NCI-H2081 (cell line): ENCODE results near the gene PYDC1.
"Not testable (repeated sequence)": the region's sequence is repeated elsewhere in the genome, so short reads cannot be mapped to it uniquely, and the experiment has no call there.

Experiments
- DNase-seq, 2 experiments: peaks; one replicate each; lab custom pipeline; 2025; lab: John Stamatoyannopoulos, UW

PYDC1 gene

GRCh38 chr16:31221357-31222160 lies 4.6 kb upstream of the PYDC1 start:
- DNase-seq = no peak

GRCh38 chr16:31219154-31219741 lies 2.3 kb upstream of the PYDC1 start:
- no peak for DNase-seq

GRCh38 chr16:31217136-31217530 lies 198 bp upstream of the PYDC1 start:
- no peak for DNase-seq

- DNase-seq = no peak
These were observed 1.4 kb downstream of the PYDC1 start for GRCh38 chr16:31215287-31216162.

- DNase-seq = no peak
These were observed 2.1 kb downstream of the PYDC1 start for GRCh38 chr16:31214708-31215286.

GRCh38 chr16:31213877-31214707 lies 2.8 kb downstream of the PYDC1 start, which contains the start of gene TRIM72:
Gene TRIM72, plus strand, starts transcription at chr16:31214119. Its CDS starts 620 bp downstream, at chr16:31214739.
- no peak for DNase-seq

- no peak for DNase-seq
These were observed 3.6 kb downstream of the PYDC1 start for GRCh38 chr16:31213342-31213741.

- no peak for DNase-seq
These were observed 10.2 kb downstream of the PYDC1 start for GRCh38 chr16:31206776-31207175.

- no peak for DNase-seq
These were observed 11.9 kb downstream of the PYDC1 start for GRCh38 chr16:31204871-31205666.

- no peak for DNase-seq
These were observed 14.2 kb downstream of the PYDC1 start, which contains the start of gene PYCARD for GRCh38 chr16:31202414-31203375. Gene PYCARD, minus strand, starts transcription at chr16:31202760. Its CDS starts 70 bp downstream, at chr16:31202690.

GRCh38 chr16:31201582-31202413 lies 15.1 kb downstream of the PYDC1 start:
- no peak for DNase-seq

- DNase-seq = no peak
These were observed 15.9 kb downstream of the PYDC1 start for GRCh38 chr16:31200821-31201568.

- DNase-seq = not testable (repeated sequence)
These were observed 16.8 kb downstream of the PYDC1 start for GRCh38 chr16:31200111-31200510.

- no peak for DNase-seq
These were observed 17.4 kb downstream of the PYDC1 start for GRCh38 chr16:31199430-31200041.

- no peak for DNase-seq
These were observed 18.6 kb downstream of the PYDC1 start for GRCh38 chr16:31198207-31198882.

- DNase-seq = no peak
These were observed 20.4 kb downstream of the PYDC1 start for GRCh38 chr16:31196324-31197088.
